K562 (cell line): Measurements from ENCODE around the gene ABHD16A. TPM values are rescaled to one million over a fixed set of nuclear protein-coding genes. Genes with fewer than 3 reads are reported as not detected.

Experiments used
- ATAC-seq: fragments of 200-7000 bp; cut with Tn5 transposase; 3 replicates; pipeline ENCODE4 v1.9.1; 2020; ENCODE audit warnings: moderate library complexity
- BruUV-seq: library from RNA; stranded (reverse); fragments of 400-500 nt; replicated peaks from 2 replicates; lab custom pipeline; 2021; lab: Mats Ljungman, UMichigan
- CTCF ChIA-PET: fragments of 300-600 bp; formaldehyde crosslinking; extraction: SDS; loops from one replicate; lab custom pipeline; 2021; ENCODE audit warnings: low intra/inter-chr PET ratio; lab: Yijun Ruan, JAX
- POLR2A ChIA-PET: fragments of 300-600, 350-650 bp; sonication (Branson Sonifier 250); formaldehyde crosslinking; extraction: SDS; loops from one replicate; lab custom pipeline; 2021; ENCODE audit warnings: antibody characterized with exemption, inconsistent platforms; lab: Yijun Ruan, JAX
- DNase-seq, 4 experiments: peaks; one replicate each; pipeline versions ENCODE4 v3.0.0 to v3.0.0-alpha.2; 2011 to 2018; ENCODE audit warnings: low spot score in 3 of 4, mixed read lengths in 3 of 4; ENCODE audit errors: extremely low read depth in 1 of 4
- FAIRE-seq: peaks from 2 replicates; lab custom pipeline; 2011; peaks lifted over from hg19 to GRCh38; lab: Jason Lieb, UNC
- H2AFZ ChIP-seq: 2 replicates; pipeline ENCODE4 v1.6.0; 2011; ENCODE audit warnings: low read depth, low read length, control low read depth, inconsistent platforms
- H3K27ac ChIP-seq: fragments of 200-600 bp; 3 replicates; pipeline ENCODE4 v1.8.0; 2011; ENCODE audit warnings: low read depth, mild to moderate bottlenecking, control low read depth, inconsistent platforms, low read length, moderate library complexity, mixed read lengths; ENCODE audit errors: extremely low read depth
- H3K27me3 ChIP-seq, 2 experiments: fragments of 300-600 bp in 1 of 2; 2 replicates in 1 of 2; 3 replicates in 1 of 2; pipeline versions ENCODE4 v1.6.0 to v1.8.0; 2011; ENCODE audit warnings: inconsistent platforms in 2 of 2, low read length in 2 of 2, mild to moderate bottlenecking in 1 of 2, mixed read lengths in 1 of 2, moderate library complexity in 1 of 2; ENCODE audit not compliant: control insufficient read depth in 2 of 2, insufficient read depth in 2 of 2
- H3K36me3 ChIP-seq: fragments of 300-600 bp; 3 replicates; pipeline ENCODE4 v1.8.0; 2011; ENCODE audit warnings: mild to moderate bottlenecking, low read length, inconsistent platforms; ENCODE audit not compliant: control insufficient read depth, insufficient read depth
- H3K4me1 ChIP-seq, 2 experiments: fragments of 200-600 bp in 1 of 2; replicated peaks in 1 of 2; 2 replicates in 1 of 2; 3 replicates in 1 of 2; pipeline versions ENCODE4 v1.5.1 to v1.8.0; 2011; ENCODE audit warnings: inconsistent platforms in 2 of 2, low read length in 2 of 2, mild to moderate bottlenecking in 1 of 2, mixed read lengths in 1 of 2, moderate library complexity in 1 of 2; ENCODE audit not compliant: control insufficient read depth in 2 of 2, insufficient read depth in 2 of 2
- H3K4me2 ChIP-seq: 2 replicates; pipeline ENCODE4 v1.6.1; 2011; ENCODE audit warnings: low read length, control low read depth, inconsistent platforms, mixed read lengths; ENCODE audit not compliant: insufficient read depth
- H3K4me3 ChIP-seq: fragments of 200-600 bp; sonication (generic), shearing (Covaris generic); 2 replicates; pipeline ENCODE4 v1.5.1; 2016; ENCODE audit warnings: control low read depth, inconsistent platforms
- H3K79me2 ChIP-seq: fragments of 200-600 bp; 3 replicates; pipeline ENCODE4 v1.8.0; 2011; ENCODE audit warnings: low read length, inconsistent platforms; ENCODE audit not compliant: control insufficient read depth, insufficient read depth
- H3K9ac ChIP-seq, 2 experiments: 2 replicates each; pipeline versions ENCODE4 v1.6.0 to v1.6.1; 2011; ENCODE audit warnings: low read depth in 2 of 2, low read length in 2 of 2, control low read depth in 1 of 2, inconsistent platforms in 1 of 2, mild to moderate bottlenecking in 1 of 2, mixed read lengths in 1 of 2; ENCODE audit not compliant: insufficient read depth in 1 of 2
- H3K9me1 ChIP-seq: one replicate; pipeline ENCODE4 v1.6.0; 2011; ENCODE audit warnings: inconsistent platforms, mild to moderate bottlenecking, low read length, moderate library complexity; ENCODE audit not compliant: control insufficient read depth, insufficient read depth
- H3K9me3 ChIP-seq: replicated peaks from 2 replicates; pipeline ENCODE4 v1.5.1; 2011; ENCODE audit warnings: low read depth, low read length, inconsistent platforms; ENCODE audit not compliant: control insufficient read depth, insufficient read depth
- H4K20me1 ChIP-seq: replicated peaks from 2 replicates; pipeline ENCODE4 v1.6.1; 2011; ENCODE audit warnings: low read length, inconsistent platforms, mixed read lengths; ENCODE audit not compliant: control insufficient read depth, insufficient read depth
- ATF6 ChIP-seq: sonication (generic); formaldehyde crosslinking; IDR thresholded peaks from 2 replicates; pipeline ENCODE4 v1.4.0; 2020; ENCODE audit warnings: mild to moderate bottlenecking, missing genetic modification reagents
- EP300 ChIP-seq: IDR thresholded peaks from 2 replicates; pipeline ENCODE4 v1.6.1; 2012; ENCODE audit warnings: low read length, improper control_type of control experiment
- ERF ChIP-seq: fragments of 450-650 bp; formaldehyde crosslinking; IDR thresholded peaks from 2 replicates; pipeline ENCODE4 v1.4.0; 2020; ENCODE audit warnings: mild to moderate bottlenecking, mixed read lengths
- GABPA ChIP-seq: fragments of 200-800 bp; sonication (Bioruptor generic); conservative IDR thresholded peaks from 2 replicates; pipeline ENCODE4 v1.6.1; 2016; ENCODE audit warnings: low read depth, missing genetic modification characterization, missing compliant biosample characterization
- KAT8 ChIP-seq: fragments of 450-650 bp; IDR thresholded peaks from 2 replicates; pipeline ENCODE4 v1.6.1; 2016; ENCODE audit warnings: low read depth, mild to moderate bottlenecking
- MCM7 ChIP-seq, 2 experiments: fragments of 450-650 bp; IDR thresholded peaks; 2 replicates each; pipeline ENCODE4 v1.6.1; 2016 to 2018
- NRF1 ChIP-seq, 2 experiments: fragments of 450-650 bp; IDR thresholded peaks in 1 of 2; conservative IDR thresholded peaks in 1 of 2; 2 replicates each; pipeline ENCODE4 v1.6.1; 2014; ENCODE audit warnings: mild to moderate bottlenecking in 2 of 2
- OTX1 ChIP-seq: fragments of 450-650 bp; formaldehyde crosslinking; IDR thresholded peaks from 2 replicates; pipeline ENCODE4 v1.4.0; 2022; ENCODE audit warnings: mild to moderate bottlenecking
- POLR3G ChIP-seq: IDR thresholded peaks from 2 replicates; pipeline ENCODE4 v1.6.1; 2011; ENCODE audit not compliant: insufficient read length, insufficient replicate concordance; ENCODE audit errors: extremely low read depth
- PPARD ChIP-seq: fragments of 250-450 bp; sonication (Bioruptor Pico); IDR thresholded peaks from 2 replicates; pipeline ENCODE4 v1.8.0; 2022; ENCODE audit warnings: inconsistent platforms, mild to moderate bottlenecking, moderate library complexity
- ZKSCAN1 ChIP-seq: fragments of 150-350 bp; IDR thresholded peaks from 2 replicates; pipeline ENCODE4 v1.6.1; 2016; ENCODE audit warnings: low read depth, low read length
- ZNF197 ChIP-seq: fragments of 200-800 bp; sonication (Bioruptor generic); IDR thresholded peaks from 2 replicates; pipeline ENCODE4 v1.6.1; 2016; ENCODE audit warnings: low read depth, missing genetic modification characterization, missing compliant biosample characterization
- ZNF444 ChIP-seq: fragments of 250-450 bp; sonication (Bioruptor Pico); IDR thresholded peaks from 2 replicates; pipeline ENCODE4 v1.4.0; 2020; ENCODE audit warnings: mild to moderate bottlenecking, moderate library complexity
- ZNF75A ChIP-seq: fragments of 450-650 bp; formaldehyde crosslinking; IDR thresholded peaks from 2 replicates; pipeline ENCODE4 v1.4.0; 2020; ENCODE audit warnings: mild to moderate bottlenecking
- WGBS: fragments of 100-300 bp; shearing (Covaris generic); methylation state at CpG from one replicate; pipeline ENCODE4 v1.1.6; 2016; ENCODE audit warnings: low coverage, mixed read lengths; ENCODE audit not compliant: insufficient coverage; ENCODE audit errors: missing lambda C conversion rate; 5-methylcytosine and 5-hydroxymethylcytosine counted together
- in situ Hi-C: fragments of 300-500 bp; cut with MboI; formaldehyde crosslinking; loops from 4 replicates; pipeline ENCODE4 v1.15.0; 2018; ENCODE audit warnings: inconsistent platforms, mixed read lengths
- intact Hi-C: fragments of 100-400 bp; cut with micrococcal nuclease; formaldehyde crosslinking; loops from 2 replicates; pipeline ENCODE4 v1.14.2; 2022
- polyA plus RNA-seq, 8 experiments: library from polyadenylated mRNA; depleted of rRNA in 4 of 8; stranded (reverse) in 5 of 8; unstranded in 3 of 8; fragments of >200 nt; fragmentation: Nextera tagmentation in 2 of 8; fragmentation: Illumina TruSeq in 1 of 8; extraction: Ambion mirVana in 2 of 8; extraction: Trizol in 1 of 8; gene quantifications; 2 replicates each; pipeline versions ENCODE4 v1.2.1 to v1.2.3, GENCODE V29; 2011 to 2014; ENCODE audit warnings: inconsistent platforms in 1 of 8, missing spikeins in 1 of 8
- total RNA-seq, 7 experiments: library from RNA; depleted of rRNA in 6 of 7; stranded (reverse); fragments of >200 nt in 6 of 7; fragmentation: Illumina TruSeq in 2 of 7; extraction: Trizol in 2 of 7; gene quantifications; 2 replicates each; pipeline versions ENCODE4 v1.2.1 to v1.2.3, GENCODE V29; 2011 to 2021; ENCODE audit warnings: low replicate concordance in 1 of 7
- TF ChIP-seq, protein P1 (sequence below): fragments of 250-450 bp; sonication (Bioruptor Pico); IDR thresholded peaks from 2 replicates; pipeline ENCODE4 v1.4.0; 2020; ENCODE audit warnings: mild to moderate bottlenecking, moderate library complexity

The ABHD16A gene
- total and polyA plus RNA-seq, 9 of the 15 experiments (the other 6 are each of a cell fraction or from before 2014, with no cell fraction given), result 25.8 to 120 (median 81.6) TPM

GRCh38 chr6:31661262-31662123, 41.6 kb downstream of the ABHD16A start:
- Histone ChIP-seq H3K27me3 (no peaks in the 10 kb centered on the region), H3K4me3 (peak overlapping the region; percentile 52), H3K9ac (peak overlapping the region; percentile 80 to 93), H3K36me3 (peaks cover 52% of the 10 kb centered on the region), H3K9me3 (no peaks in the 10 kb centered on the region), H2AFZ (peak overlapping the region; percentile 14), H3K4me1 (peaks cover 47 to 65% of the 10 kb centered on the region in 2 experiments), H3K4me2 (peak overlapping the region; percentile 98), H3K9me1 (no peaks in the 10 kb centered on the region), H3K27ac (peak overlapping the region; percentile 80), H4K20me1 (peaks cover 8% of the 10 kb centered on the region; the same call in 1 of the 2 replicates), H3K79me2 (peaks cover 86% of the 10 kb centered on the region)
- ChIA-PET CTCF (interaction anchor here (0.9 kb wide), 1 partner anchor 28 kb away, joined by 3 read pairs; no protein-coding TSS in a partner anchor), POLR2A (interaction anchor here (0.6 to 9.8 kb wide), 41 partner anchors 8 to 1311 kb away, joined by 3 to 267 read pairs (median 5); partner anchors contain the start of genes ABHD16A, APOM, BAG6 and CLIC1)
- no TSS peak for BruUV-seq
- DNase-seq (no peak), ATAC-seq (no peak), FAIRE-seq (no peak)
- intact Hi-C loops, result loop anchor here (10.0 kb wide), 1 partner anchor 513 kb away; the partner anchor contains the start of genes AGPAT1 and RNF5
- WGBS, result 46% methylated on average over 12 of the region's 12 CpGs
- in situ Hi-C loops, result loop anchor here (5.0 kb wide), 2 partner anchors 114 to 201 kb away; partner anchors contain the start of genes ATP6V1G2, NEU1 and NFKBIL1
- TF ChIP-seq ZNF75A (CRISPR knock-in tag) (no peak), OTX1 (no peak), ZNF197 (CRISPR knock-in tag) (no peak), ATF6 (CRISPR knock-in tag) (no peak), EP300 (no peak), MCM7 (IDR thresholded peaks at IDR 0.05) (0 out of 4 replicates have a peak, but pooled peaks of 1 of the 2 experiments have one; percentile 10), PPARD (CRISPR knock-in tag) (no peak), NRF1 (conservative IDR thresholded peaks at IDR 0.05 in 1 of 2, IDR thresholded peaks at IDR 0.05 in 1 of 2) (no peak), ZKSCAN1 (no peak), GABPA (tag) (no peak), POLR3G (no peak), ZNF444 (CRISPR knock-in tag) (no peak), ERF (0 out of 2 replicates have a peak, but pooled peaks have one; percentile 28), KAT8 (no peak)
- TF ChIP-seq, protein P1, sequence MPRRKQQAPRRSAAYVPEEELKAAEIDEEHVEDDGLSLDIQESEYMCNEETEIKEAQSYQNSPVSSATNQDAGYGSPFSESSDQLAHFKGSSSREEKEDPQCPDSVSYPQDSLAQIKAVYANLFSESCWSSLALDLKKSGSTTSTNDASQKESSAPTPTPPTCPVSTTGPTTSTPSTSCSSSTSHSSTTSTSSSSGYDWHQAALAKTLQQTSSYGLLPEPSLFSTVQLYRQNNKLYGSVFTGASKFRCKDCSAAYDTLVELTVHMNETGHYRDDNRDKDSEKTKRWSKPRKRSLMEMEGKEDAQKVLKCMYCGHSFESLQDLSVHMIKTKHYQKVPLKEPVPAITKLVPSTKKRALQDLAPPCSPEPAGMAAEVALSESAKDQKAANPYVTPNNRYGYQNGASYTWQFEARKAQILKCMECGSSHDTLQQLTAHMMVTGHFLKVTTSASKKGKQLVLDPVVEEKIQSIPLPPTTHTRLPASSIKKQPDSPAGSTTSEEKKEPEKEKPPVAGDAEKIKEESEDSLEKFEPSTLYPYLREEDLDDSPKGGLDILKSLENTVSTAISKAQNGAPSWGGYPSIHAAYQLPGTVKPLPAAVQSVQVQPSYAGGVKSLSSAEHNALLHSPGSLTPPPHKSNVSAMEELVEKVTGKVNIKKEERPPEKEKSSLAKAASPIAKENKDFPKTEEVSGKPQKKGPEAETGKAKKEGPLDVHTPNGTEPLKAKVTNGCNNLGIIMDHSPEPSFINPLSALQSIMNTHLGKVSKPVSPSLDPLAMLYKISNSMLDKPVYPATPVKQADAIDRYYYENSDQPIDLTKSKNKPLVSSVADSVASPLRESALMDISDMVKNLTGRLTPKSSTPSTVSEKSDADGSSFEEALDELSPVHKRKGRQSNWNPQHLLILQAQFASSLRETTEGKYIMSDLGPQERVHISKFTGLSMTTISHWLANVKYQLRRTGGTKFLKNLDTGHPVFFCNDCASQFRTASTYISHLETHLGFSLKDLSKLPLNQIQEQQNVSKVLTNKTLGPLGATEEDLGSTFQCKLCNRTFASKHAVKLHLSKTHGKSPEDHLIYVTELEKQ (CRISPR knock-in tag), result no peak
